GM12878 (cell line): ENCODE results near the gene DCTN4. TPM values are rescaled to one million over a fixed set of nuclear protein-coding genes. Genes with fewer than 3 reads are reported as not detected.

Experiments used
- ATAC-seq: fragments of 200-7000 bp; cut with Tn5 transposase; 3 replicates; pipeline ENCODE4 v1.9.1; 2020; ENCODE audit warnings: mild to moderate bottlenecking, moderate library complexity
- BruUV-seq: library from RNA; stranded (reverse); fragments of 400-500 nt; replicated peaks from 2 replicates; lab custom pipeline; 2021; lab: Mats Ljungman, UMichigan
- CTCF ChIA-PET: fragments of 300-600 bp; sonication (Branson Sonifier 250); formaldehyde crosslinking; extraction: SDS; loops from one replicate; lab custom pipeline; 2021; ENCODE audit warnings: inconsistent platforms; lab: Yijun Ruan, JAX
- POLR2A ChIA-PET: fragments of 350-600 bp; formaldehyde crosslinking; extraction: SDS; loops from one replicate; lab custom pipeline; 2021; ENCODE audit warnings: inconsistent platforms; lab: Charles Lee
- RAD21 ChIA-PET: fragments of 300-600 bp; sonication (Branson Sonifier 250); formaldehyde crosslinking; loops from one replicate; lab custom pipeline; 2023; ENCODE audit warnings: antibody characterized with exemption; ENCODE audit not compliant: unreplicated experiment; lab: Charles Lee
- SMC1A ChIA-PET: fragments of 300-600 bp; sonication (Branson Sonifier 250); formaldehyde crosslinking; loops from one replicate; lab custom pipeline; 2023; ENCODE audit not compliant: unreplicated experiment, uncharacterized antibody; lab: Charles Lee
- DNase-seq: peaks from one replicate; pipeline ENCODE4 v3.0.0-alpha.2; 2011; ENCODE audit warnings: low read depth, low spot score
- FAIRE-seq: peaks from 3 replicates; lab custom pipeline; 2011; peaks lifted over from hg19 to GRCh38; lab: Jason Lieb, UNC
- H2AFZ ChIP-seq: 2 replicates; pipeline ENCODE4 v1.6.0; 2011; ENCODE audit warnings: low read depth, low read length, control low read depth; ENCODE audit not compliant: control insufficient read depth
- H3K27ac ChIP-seq: 2 replicates; pipeline ENCODE4 v1.5.1; 2011; ENCODE audit warnings: control low read depth; ENCODE audit not compliant: control insufficient read depth, insufficient read depth
- H3K27me3 ChIP-seq, 2 experiments: replicated peaks in 1 of 2; 2 replicates each; pipeline versions ENCODE4 v1.6.0 to v1.6.1; 2011; ENCODE audit warnings: low read length in 1 of 2; ENCODE audit not compliant: control insufficient read depth in 2 of 2, insufficient read depth in 2 of 2
- H3K36me3 ChIP-seq, 2 experiments: 2 replicates each; pipeline ENCODE4 v1.5.1; 2011; ENCODE audit warnings: low read length in 1 of 2; ENCODE audit not compliant: control insufficient read depth in 2 of 2, insufficient read depth in 2 of 2
- H3K4me1 ChIP-seq: 2 replicates; pipeline ENCODE4 v1.6.1; 2011; ENCODE audit warnings: mild to moderate bottlenecking, low read length, moderate library complexity, mixed read lengths; ENCODE audit not compliant: control insufficient read depth, insufficient read depth
- H3K4me2 ChIP-seq: 2 replicates; pipeline ENCODE4 v1.6.0; 2011; ENCODE audit warnings: control low read depth; ENCODE audit not compliant: control insufficient read depth, insufficient read depth
- H3K4me3 ChIP-seq: fragments of 200-600 bp; sonication (generic); 2 replicates; pipeline ENCODE4 v1.5.1; 2016
- H3K79me2 ChIP-seq: 2 replicates; pipeline ENCODE4 v1.6.0; 2011; ENCODE audit warnings: low read length; ENCODE audit not compliant: control insufficient read depth, insufficient read depth
- H3K9ac ChIP-seq: 2 replicates; pipeline ENCODE4 v1.8.0; 2011; ENCODE audit warnings: low read length, control low read depth, mixed read lengths; ENCODE audit not compliant: control insufficient read depth, insufficient read depth
- H3K9me3 ChIP-seq: replicated peaks from 3 replicates; pipeline ENCODE4 v1.5.1; 2011; ENCODE audit warnings: mild to moderate bottlenecking, low read length; ENCODE audit not compliant: control insufficient read depth, insufficient read depth
- H4K20me1 ChIP-seq: 2 replicates; pipeline ENCODE4 v1.6.0; 2011; ENCODE audit not compliant: control insufficient read depth, insufficient read depth
- BACH1 ChIP-seq: fragments of 450-650 bp; IDR thresholded peaks from 2 replicates; pipeline ENCODE4 v1.6.1; 2017; ENCODE audit warnings: mild to moderate bottlenecking, borderline replicate concordance
- CBX3 ChIP-seq: fragments of 200-600 bp; sonication (generic); IDR thresholded peaks from 2 replicates; pipeline ENCODE4 v1.6.1; 2016; ENCODE audit warnings: low read depth, borderline replicate concordance
- CHD4 ChIP-seq: fragments of 200-600 bp; sonication (generic); IDR thresholded peaks from 2 replicates; pipeline ENCODE4 v1.6.1; 2016; ENCODE audit warnings: mild to moderate bottlenecking
- HDGF ChIP-seq: fragments of 450-650 bp; IDR thresholded peaks from 2 replicates; pipeline ENCODE4 v1.6.1; 2016; ENCODE audit warnings: antibody characterized with exemption
- IKZF2 ChIP-seq, 2 experiments: fragments of 450-650 bp; IDR thresholded peaks; 2 replicates each; pipeline ENCODE4 v1.6.1; 2017; ENCODE audit warnings: mild to moderate bottlenecking in 2 of 2, moderate library complexity in 2 of 2
- NR2C1 ChIP-seq: fragments of 450-650 bp; IDR thresholded peaks from 2 replicates; pipeline ENCODE4 v1.6.1; 2017; ENCODE audit warnings: antibody characterized with exemption, mild to moderate bottlenecking, moderate library complexity
- NR2F1 ChIP-seq: fragments of 450-650 bp; conservative IDR thresholded peaks from 2 replicates; pipeline ENCODE4 v1.6.1; 2017; ENCODE audit warnings: mild to moderate bottlenecking
- PML ChIP-seq: IDR thresholded peaks from 2 replicates; pipeline ENCODE4 v1.6.1; 2012; ENCODE audit warnings: low read length, inconsistent platforms
- RELB ChIP-seq: fragments of 450-650 bp; IDR thresholded peaks from 2 replicates; pipeline ENCODE4 v1.6.1; 2017; ENCODE audit warnings: low read depth, mild to moderate bottlenecking, moderate library complexity
- REST ChIP-seq: IDR thresholded peaks from 2 replicates; pipeline ENCODE4 v1.6.1; 2012; ENCODE audit warnings: mild to moderate bottlenecking, low read depth, low read length
- ZBTB4 ChIP-seq: fragments of 450-650 bp; formaldehyde crosslinking; IDR thresholded peaks from 2 replicates; pipeline ENCODE4 v1.4.0; 2022; ENCODE audit warnings: mild to moderate bottlenecking, moderate library complexity
- ZNF687 ChIP-seq: fragments of 450-650 bp; IDR thresholded peaks from 2 replicates; pipeline ENCODE4 v1.6.1; 2017; ENCODE audit warnings: mild to moderate bottlenecking, moderate library complexity
- in situ Hi-C: fragments of 300-500 bp; cut with MboI; formaldehyde crosslinking; loops from 9 replicates; pipeline ENCODE4 v1.14.3; 2018; ENCODE audit warnings: mixed read lengths
- intact Hi-C: fragments of 100-400 bp; cut with micrococcal nuclease; formaldehyde crosslinking; loops from one replicate; pipeline ENCODE4 v1.14.2; 2022; ENCODE audit not compliant: unreplicated experiment
- polyA plus RNA-seq, 11 experiments: library from polyadenylated mRNA; depleted of rRNA in 4 of 11; unstranded in 6 of 11; stranded (reverse) in 5 of 11; fragments of >200 nt; fragmentation: Nextera tagmentation in 4 of 11; fragmentation: Illumina TruSeq in 1 of 11; extraction: Ambion mirVana in 4 of 11; extraction: Trizol in 1 of 11; gene quantifications; 1 replicate in 1 of 11; 2 replicates in 10 of 11; pipeline versions ENCODE4 v1.2.1 to v1.2.3, GENCODE V29; 2011 to 2016; ENCODE audit warnings: inconsistent platforms in 2 of 11, missing spikeins in 2 of 11, low read depth in 1 of 11
- total RNA-seq, 4 experiments: library from RNA; depleted of rRNA in 3 of 4; stranded (reverse); fragments of >200 nt in 3 of 4; fragmentation: Illumina TruSeq in 1 of 4; extraction: Trizol in 1 of 4; gene quantifications; 2 replicates each; pipeline versions ENCODE4 v1.2.1 to v1.2.3, GENCODE V29; 2013 to 2021

DCTN4 gene
- total and polyA plus RNA-seq, 10 of the 15 experiments (the other 5 are each of a cell fraction or from before 2014, with no cell fraction given), result 7.6 to 27.8 (median 18.0) TPM

- POLR2A ChIA-PET, result no interaction called here
- in situ Hi-C loops, result loop anchor here (10.0 kb wide), 1 partner anchor 373 kb away; no protein-coding TSS in a partner anchor
- RAD21 ChIA-PET, result no interaction called here
- Histone ChIP-seq H3K9ac (no peak overlapping the region), H3K4me1 (peaks cover 22% of the 10 kb centered on the region), H3K27me3 (no peaks in the 10 kb centered on the region), H3K4me3 (no peak overlapping the region), H4K20me1 (no peaks in the 10 kb centered on the region), H3K4me2 (no peak overlapping the region), H3K27ac (no peak overlapping the region), H3K79me2 (peaks cover 35% of the 10 kb centered on the region), H2AFZ (no peak overlapping the region), H3K36me3 (0 out of 4 replicates have a peak, but pooled peaks cover 0 to 3% of the 10 kb centered on the region in 2 experiments), H3K9me3 (0 out of 3 replicates have a peak, but pooled peaks cover 2% of the 10 kb centered on the region)
- SMC1A ChIA-PET, result interaction anchor here (0.8 kb wide), 1 partner anchor 12 kb away, joined by 3 read pairs; no protein-coding TSS in a partner anchor
- no TSS peak for BruUV-seq
- DNase-seq (no peak), FAIRE-seq (no peak), ATAC-seq (no peak)
- CTCF ChIA-PET, result interaction anchor here (1.1 to 2.4 kb wide), 2 partner anchors 10 kb away, joined by 3 to 8 read pairs; no protein-coding TSS in a partner anchor
- intact Hi-C loops, result no loop called here
- TF ChIP-seq IKZF2 (IDR thresholded peaks at IDR 0.05) (no peak), HDGF (no peak), ZBTB4 (CRISPR knock-in tag) (no peak), RELB (no peak), ZNF687 (no peak), PML (no peak), CBX3 (no peak), NR2F1 (no peak), BACH1 (no peak), CHD4 (no peak), NR2C1 (no peak), REST (no peak)
Observed at GRCh38 chr5:150791536-150791935, 32.7 kb upstream of the DCTN4 start.
